NCI-H1105 (cell line): ENCODE data around the gene TSLP.
A peak's percentile ranks its signal among the peaks of the same experiment; 100 is the strongest.

Experiments used
- DNase-seq: peaks from one replicate; lab custom pipeline; 2025; lab: John Stamatoyannopoulos, UW

Gene TSLP

DNA sequence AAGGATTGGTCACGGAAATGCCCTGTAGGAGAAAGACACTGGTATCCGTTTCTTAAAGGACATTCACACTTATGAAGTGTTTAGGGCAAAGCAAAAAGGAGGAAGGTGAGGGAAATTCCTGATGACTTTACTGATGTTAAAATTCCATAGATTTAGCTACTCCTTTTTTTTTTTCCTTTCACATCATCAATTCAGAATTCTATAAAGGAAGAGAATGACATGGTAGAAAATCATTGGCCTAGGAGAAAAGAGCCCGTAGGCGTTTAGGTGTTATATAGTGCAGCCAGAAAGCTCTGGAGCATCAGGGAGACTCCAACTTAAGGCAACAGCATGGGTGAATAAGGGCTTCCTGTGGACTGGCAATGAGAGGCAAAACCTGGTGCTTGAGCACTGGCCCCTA lies at the start of gene TSLP:
Gene TSLP, plus strand, starts transcription at position 301 of the 400 bp plus-strand sequence. CDS start 178 bp downstream, outside the sequence.
- no peak for DNase-seq

DNA sequence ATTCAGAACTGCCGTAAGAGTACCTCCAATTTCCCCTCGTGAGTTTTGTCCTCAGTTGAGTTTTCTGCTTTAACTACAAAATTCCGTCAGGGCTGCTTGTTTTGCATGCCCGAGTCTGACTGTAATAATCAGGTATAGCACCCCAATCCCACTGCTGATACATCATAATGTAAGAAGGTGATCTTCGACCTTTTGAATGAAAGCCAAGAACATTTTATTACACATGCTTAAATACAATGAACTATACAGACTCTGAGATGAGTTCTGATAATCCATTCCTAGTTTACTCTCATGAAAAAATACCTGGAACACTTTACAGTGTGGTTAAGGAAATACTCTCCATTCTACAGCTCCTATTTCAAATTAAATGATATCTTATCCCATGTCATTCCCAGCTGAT lies 49.2 kb upstream of the TSLP start:
- DNase-seq = no peak

DNA sequence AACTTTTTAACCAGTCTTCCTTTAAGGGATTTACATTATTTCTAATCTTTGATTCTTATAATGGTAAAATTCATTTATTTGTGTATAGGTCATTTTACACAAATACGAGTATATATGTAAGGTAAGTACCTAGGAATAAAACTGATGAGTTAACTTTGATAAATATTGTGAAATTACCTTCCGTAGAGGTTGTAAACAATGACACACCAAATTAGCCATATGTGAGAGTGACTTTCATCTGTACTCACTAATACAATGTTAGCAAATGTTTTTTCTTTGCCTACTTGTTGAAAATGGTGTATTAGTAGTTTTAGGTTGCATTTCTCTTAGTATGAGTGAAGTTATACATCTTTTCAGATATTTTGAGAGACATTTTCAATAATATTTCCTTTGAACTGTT lies 42.6 kb upstream of the TSLP start:
- no peak for DNase-seq

DNA sequence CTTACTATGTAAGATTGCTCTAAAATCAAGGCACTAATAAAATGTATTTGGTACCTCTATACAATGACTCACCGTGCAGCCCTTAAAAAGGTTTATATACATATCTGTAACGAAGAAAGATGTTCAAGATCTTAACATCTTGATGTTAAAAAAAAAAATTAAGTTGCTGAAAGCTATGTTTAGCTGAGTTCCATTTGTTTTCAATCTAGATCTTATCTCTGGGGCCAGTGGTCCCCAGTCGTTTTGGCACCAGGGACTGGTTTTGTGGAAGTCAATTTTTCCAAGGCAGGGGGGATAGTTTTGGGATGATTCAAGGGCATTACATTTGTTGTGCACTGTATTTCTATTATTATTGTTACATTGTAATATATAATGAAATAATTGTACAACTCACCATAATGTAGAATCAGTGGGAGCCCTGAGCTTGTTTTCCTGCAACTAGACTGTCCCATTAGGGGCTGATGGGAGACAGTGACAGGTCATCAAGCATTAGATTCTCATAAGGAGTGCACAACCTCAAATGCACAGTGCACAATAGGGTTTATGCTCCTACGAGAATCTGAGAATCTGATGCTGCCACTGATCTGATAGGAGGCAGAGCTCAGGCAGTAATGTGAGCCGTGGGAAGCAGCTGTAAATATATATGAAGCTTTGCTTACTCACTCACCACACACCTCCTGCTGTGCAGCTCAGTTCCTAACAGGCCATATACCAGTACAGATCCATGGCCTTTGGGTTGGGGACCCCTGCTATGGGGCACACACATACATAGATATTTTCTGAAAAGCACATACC lies 27.6 kb upstream of the TSLP start:
- DNase-seq = no peak

GRCh38 chr5:111058064-111058463 lies 13.4 kb upstream of the TSLP start:
- no peak for DNase-seq

- no peak for DNase-seq
Measured at GRCh38 chr5:111060169-111060568, 11.3 kb upstream of the TSLP start.

GRCh38 chr5:111061618-111062017 lies 9.9 kb upstream of the TSLP start:
- no peak for DNase-seq

- DNase-seq = no peak
Measured at GRCh38 chr5:111063709-111064322, 7.7 kb upstream of the TSLP start.

DNA sequence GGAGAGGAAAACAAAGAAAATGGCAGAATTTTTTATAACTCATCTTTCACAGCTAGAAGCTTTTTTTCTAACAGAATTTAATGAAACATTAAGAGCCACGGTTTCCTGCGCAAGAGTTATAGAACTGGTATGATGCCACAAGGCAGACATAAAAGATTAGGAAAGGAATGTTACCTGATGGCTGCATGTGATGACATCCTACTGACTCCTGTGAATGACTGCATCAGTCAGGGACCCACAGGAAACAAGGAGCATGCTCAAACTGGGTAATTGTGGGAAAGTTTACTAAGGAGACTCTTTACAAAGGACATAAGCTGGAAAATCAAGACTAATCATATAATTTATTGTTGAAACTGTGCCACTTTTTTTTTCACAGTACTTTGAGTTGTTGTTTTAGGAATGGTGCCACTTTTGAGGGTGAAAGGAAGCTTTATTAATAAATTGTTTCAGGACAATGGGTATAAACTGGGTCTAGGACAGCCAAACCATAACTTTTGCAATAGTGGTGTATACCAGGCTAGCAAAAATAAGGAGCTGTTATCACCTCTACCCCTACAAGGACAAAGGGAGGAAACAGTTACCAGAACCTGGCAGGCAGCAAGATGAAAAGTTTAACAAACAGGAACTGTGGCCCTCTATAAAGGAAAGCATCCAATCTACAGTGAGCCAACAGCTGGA lies 5.1 kb upstream of the TSLP start:
- DNase-seq = no peak

GRCh38 chr5:111068213-111068612 lies 3.3 kb upstream of the TSLP start:
- DNase-seq = no peak

GRCh38 chr5:111069839-111070238 lies 1.7 kb upstream of the TSLP start:
- DNase-seq = no peak

- DNase-seq = no peak
Measured at GRCh38 chr5:111070272-111071134, 1.0 kb upstream of the TSLP start.

- DNase-seq = no peak
Measured at GRCh38 chr5:111072949-111073682, 1.6 kb downstream of the TSLP start.

DNA sequence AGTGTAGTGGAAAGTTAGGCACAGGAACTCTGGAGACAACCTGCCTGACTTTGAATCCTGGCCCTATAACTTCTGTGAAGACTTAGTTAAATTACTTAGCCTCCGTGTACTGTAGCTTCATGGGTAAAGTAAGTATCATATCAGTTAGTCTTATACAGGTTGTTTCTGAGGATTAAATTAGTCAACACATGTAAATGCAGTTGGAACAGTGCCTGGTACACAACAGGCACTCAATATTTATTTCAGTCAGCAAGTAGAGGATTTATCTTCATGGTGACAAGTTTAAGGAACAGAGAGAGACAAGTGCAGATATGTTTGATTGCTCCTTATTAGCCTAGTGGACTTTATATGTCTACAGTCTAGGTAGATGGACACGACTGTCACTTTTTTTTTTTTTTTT lies 2.7 kb downstream of the TSLP start:
- no peak for DNase-seq

- no peak for DNase-seq
Measured at GRCh38 chr5:111075520-111075919, 4.0 kb downstream of the TSLP start.

- no peak for DNase-seq
Measured at GRCh38 chr5:111076091-111076490, 4.6 kb downstream of the TSLP start.

- DNase-seq = no peak
Measured at GRCh38 chr5:111077678-111078077, 6.2 kb downstream of the TSLP start.

GRCh38 chr5:111079846-111080245 lies 8.3 kb downstream of the TSLP start:
- no peak for DNase-seq

DNA sequence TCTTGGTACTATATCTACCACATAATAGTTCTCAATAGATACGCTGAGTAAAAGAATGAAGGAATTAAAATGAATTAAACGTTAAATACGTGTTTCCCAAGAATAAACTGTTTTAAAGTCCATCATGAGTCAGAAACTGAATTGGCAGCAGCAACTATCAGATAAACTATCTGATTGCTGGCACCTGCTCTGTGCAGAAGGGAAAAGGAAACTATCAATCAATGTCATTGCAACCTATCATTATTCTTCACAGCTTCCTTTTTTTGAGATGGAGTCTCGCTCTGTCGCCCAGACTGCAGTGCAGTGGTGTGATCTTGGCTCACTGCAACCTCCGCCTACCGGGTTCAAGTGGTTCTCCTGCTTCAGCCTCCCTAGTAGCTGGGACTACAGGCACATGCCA lies 11.8 kb downstream of the TSLP start:
- no peak for DNase-seq

DNA sequence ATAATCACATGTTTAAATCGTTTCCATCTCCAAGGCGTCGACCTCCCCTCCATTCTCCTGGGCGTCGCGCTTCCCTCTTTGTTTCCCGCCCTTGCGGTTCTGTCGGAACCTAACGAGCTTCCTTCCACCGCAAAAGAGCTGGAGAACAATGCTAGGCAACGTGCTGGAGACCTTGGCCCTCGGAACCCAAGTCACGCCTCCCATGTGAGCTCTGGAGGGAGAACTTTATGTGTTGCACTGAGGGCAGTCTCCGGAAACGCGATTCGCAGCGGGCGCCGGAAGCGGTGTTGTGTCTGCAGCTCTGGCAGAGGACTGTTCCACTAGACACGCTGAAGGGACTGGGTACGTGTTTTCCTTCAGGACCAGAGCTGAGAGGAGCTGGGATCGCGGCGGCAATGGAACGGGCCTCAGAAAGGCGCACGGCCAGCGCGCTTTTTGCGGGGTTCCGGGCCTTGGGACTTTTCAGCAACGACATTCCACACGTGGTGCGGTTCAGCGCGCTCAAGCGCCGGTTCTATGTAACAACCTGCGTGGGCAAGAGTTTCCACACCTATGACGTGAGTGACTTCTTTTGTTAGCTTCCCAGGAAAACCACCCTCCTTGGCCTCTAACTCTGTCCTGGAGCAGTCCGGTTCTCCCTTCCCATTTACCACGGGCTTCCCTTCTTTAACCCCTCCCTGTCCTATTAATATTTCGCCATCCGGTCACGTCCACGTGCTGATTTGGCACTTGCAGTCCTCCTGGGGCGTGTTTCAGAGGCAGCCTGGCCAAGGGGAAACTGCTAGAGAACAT lies 20.7 kb downstream of the TSLP start, which contains the start of gene WDR36:
Gene WDR36, plus strand, starts transcription at position 287 of the 792 bp plus-strand sequence. Its CDS starts 109 bp downstream, at position 396.
- peak; percentile 68 for DNase-seq
